Keratinocyte (primary cell): Measurements from ENCODE around the gene SEMA3A. TPM values are rescaled to one million over a fixed set of nuclear protein-coding genes. Genes with fewer than 3 reads are reported as not detected.
"Not testable (repeated sequence)": the region's sequence is repeated elsewhere in the genome, so short reads cannot be mapped to it uniquely, and the experiment has no call there.

Source experiments
- DNase-seq: peaks from one replicate; pipeline ENCODE4 v3.0.0-alpha.2; 2011; ENCODE audit warnings: low read depth, missing footprints, low spot score
- FAIRE-seq: peaks from 2 replicates; lab custom pipeline; 2011; peaks lifted over from hg19 to GRCh38; lab: Jason Lieb, UNC
- H2AFZ ChIP-seq: 2 replicates; pipeline ENCODE4 v1.6.0; 2012; ENCODE audit warnings: low read length, control low read depth, inconsistent platforms; ENCODE audit not compliant: control insufficient read depth
- H3K27ac ChIP-seq: 2 replicates; pipeline ENCODE4 v1.5.1; 2011; ENCODE audit warnings: low read length; ENCODE audit not compliant: control insufficient read depth, insufficient read depth
- H3K27me3 ChIP-seq: 3 replicates; pipeline ENCODE4 v1.6.0; 2011; ENCODE audit warnings: low read length; ENCODE audit not compliant: control insufficient read depth, insufficient read depth; ENCODE audit errors: extremely low read depth
- H3K36me3 ChIP-seq, 2 experiments: 2 replicates in 1 of 2; 3 replicates in 1 of 2; pipeline ENCODE4 v1.5.1; 2011; ENCODE audit warnings: low read length in 2 of 2, mild to moderate bottlenecking in 1 of 2; ENCODE audit not compliant: control insufficient read depth in 2 of 2, insufficient read depth in 2 of 2; ENCODE audit errors: extremely low read depth in 1 of 2
- H3K4me1 ChIP-seq: 3 replicates; pipeline ENCODE4 v1.5.1; 2011; ENCODE audit warnings: low read length; ENCODE audit not compliant: control insufficient read depth, insufficient read depth; ENCODE audit errors: extremely low read depth
- H3K4me2 ChIP-seq: 3 replicates; pipeline ENCODE4 v1.6.0; 2011; ENCODE audit warnings: low read depth, low read length; ENCODE audit not compliant: control insufficient read depth, insufficient read depth; ENCODE audit errors: extremely low read depth
- H3K4me3 ChIP-seq, 3 experiments: fragments of 200-600 bp in 1 of 3; sonication (generic) in 1 of 3; 2 replicates in 2 of 3; 3 replicates in 1 of 3; pipeline ENCODE4 v1.5.1; 2011 to 2016; ENCODE audit warnings: low read length in 3 of 3, mild to moderate bottlenecking in 3 of 3, control low read depth in 2 of 3, inconsistent platforms in 1 of 3, low read depth in 1 of 3, mixed read lengths in 1 of 3, mixed run types in 1 of 3, moderate library complexity in 1 of 3; ENCODE audit not compliant: control insufficient read depth in 2 of 3, insufficient read depth in 2 of 3; ENCODE audit errors: extremely low read depth in 1 of 3
- H3K79me2 ChIP-seq: 2 replicates; pipeline ENCODE4 v1.6.0; 2012; ENCODE audit warnings: low read length; ENCODE audit not compliant: control insufficient read depth, insufficient read depth
- H3K9ac ChIP-seq: 3 replicates; pipeline ENCODE4 v1.6.0; 2011; ENCODE audit warnings: low read length; ENCODE audit not compliant: control insufficient read depth, insufficient read depth; ENCODE audit errors: extremely low read depth
- H3K9me1 ChIP-seq: 3 replicates; pipeline ENCODE4 v1.6.0; 2011; ENCODE audit warnings: low read length; ENCODE audit not compliant: control insufficient read depth, insufficient read depth; ENCODE audit errors: extremely low read depth
- H3K9me3 ChIP-seq: 2 replicates; pipeline ENCODE4 v1.5.1; 2012; ENCODE audit warnings: low read depth, low read length; ENCODE audit not compliant: control insufficient read depth
- H4K20me1 ChIP-seq: 3 replicates; pipeline ENCODE4 v1.6.0; 2011; ENCODE audit warnings: low read length; ENCODE audit not compliant: control insufficient read depth, insufficient read depth; ENCODE audit errors: extremely low read depth
- EZH2 ChIP-seq: IDR thresholded peaks from one replicate; pipeline ENCODE4 v1.6.1; 2012; ENCODE audit warnings: inconsistent platforms, mild to moderate bottlenecking, low read length, moderate library complexity
- dilution Hi-C: fragments of 300-500 bp; cut with MboI; formaldehyde crosslinking; loops from one replicate; pipeline ENCODE4 v1.7.0; 2020; ENCODE audit warnings: low sequenced_read_pairs; ENCODE audit not compliant: extremely low pct_ligation_motif_present
- polyA minus RNA-seq, 3 experiments: library from RNA; depleted of rRNA, polyadenylated mRNA; stranded (reverse); fragments of >200 nt; gene quantifications; 1 replicate in 1 of 3; 2 replicates in 1 of 3; 3 replicates in 1 of 3; pipeline ENCODE4 v1.2.3, GENCODE V29; 2011
- polyA plus RNA-seq, 5 experiments: library from polyadenylated mRNA; depleted of rRNA in 3 of 5; stranded (reverse) in 3 of 5; stranded (forward) in 1 of 5; unstranded in 1 of 5; fragments of >200 nt; gene quantifications; 1 replicate in 1 of 5; 2 replicates in 3 of 5; 3 replicates in 1 of 5; pipeline versions ENCODE4 v1.2.1 to v1.2.3, GENCODE V29; 2011 to 2012; ENCODE audit warnings: missing spikeins in 2 of 5, low read depth in 1 of 5, low replicate concordance in 1 of 5
- TF ChIP-seq, protein P1 (sequence below), 3 experiments: IDR thresholded peaks in 1 of 3; conservative IDR thresholded peaks in 1 of 3; optimal IDR thresholded peaks in 1 of 3; 2 replicates in 2 of 3; 3 replicates in 1 of 3; pipeline versions ENCODE3 to v1.5.1; 2011; ENCODE audit warnings: low read length in 3 of 3, mild to moderate bottlenecking in 3 of 3, moderate library complexity in 2 of 3, control low read depth in 1 of 3, inconsistent platforms in 1 of 3; ENCODE audit not compliant: insufficient read depth in 2 of 3; ENCODE audit errors: extremely low read depth in 1 of 3

SEMA3A gene
- 0.90 to 3.7 TPM (median 2.1 TPM) in 3 replicates for polyA plus RNA-seq
- polyA plus RNA-seq (2011; ENCODE audit: low read depth), result 0.80 TPM
- 0.52 and 1.1 TPM in 2 replicates for polyA plus RNA-seq (2011; cell fraction: cytosol; rRNA removed)
- 2.2 and 3.1 TPM in 2 replicates for polyA plus RNA-seq (2011; cell fraction: nucleus; rRNA removed)
- polyA plus RNA-seq (2012; ENCODE audit: low replicate concordance), result 0.16 and 3.5 TPM in 2 replicates
- polyA minus RNA-seq, result 2.2 to 6.3 TPM (median 3.3 TPM) in 3 replicates
- 0.38 TPM for polyA minus RNA-seq (2011; cell fraction: cytosol; rRNA and poly(A)+ RNA removed)
- polyA minus RNA-seq (2011; cell fraction: nucleus; rRNA and poly(A)+ RNA removed), result 2.0 and 7.4 TPM in 2 replicates

GRCh38 chr7:84194484-84195271, at the start of gene SEMA3A:
Gene SEMA3A (minus strand): TSS chr7:84194789. CDS start chr7:84194586, 203 bp downstream.
- H3K4me2 ChIP-seq, result peak within 1 kb of the TSS; percentile 93
- no peak for DNase-seq
- dilution Hi-C loops, result no loop called here
- no peaks in the 10 kb centered on the region for H3K9me3 ChIP-seq
- H3K27ac ChIP-seq, result peak within 1 kb of the TSS; percentile 69
- peaks cover 2% of the 10 kb centered on the region for H3K79me2 ChIP-seq
- no peaks in the 10 kb centered on the region for H3K9me1 ChIP-seq
- no peaks in the 10 kb centered on the region for H3K36me3 ChIP-seq
- peak within 1 kb of the TSS; percentile 45 to 86 (median 78) for H3K4me3 ChIP-seq
- peaks cover 3% of the 10 kb centered on the region for H3K4me1 ChIP-seq
- H2AFZ ChIP-seq, result peak within 1 kb of the TSS; percentile 87
- peak; percentile 78 for FAIRE-seq
- H3K27me3 ChIP-seq, result no peaks in the 10 kb centered on the region
- peak within 1 kb of the TSS; percentile 81 for H3K9ac ChIP-seq
- H4K20me1 ChIP-seq, result no peaks in the 10 kb centered on the region
- TF ChIP-seq EZH2, result no peak
- TF ChIP-seq, protein P1, sequence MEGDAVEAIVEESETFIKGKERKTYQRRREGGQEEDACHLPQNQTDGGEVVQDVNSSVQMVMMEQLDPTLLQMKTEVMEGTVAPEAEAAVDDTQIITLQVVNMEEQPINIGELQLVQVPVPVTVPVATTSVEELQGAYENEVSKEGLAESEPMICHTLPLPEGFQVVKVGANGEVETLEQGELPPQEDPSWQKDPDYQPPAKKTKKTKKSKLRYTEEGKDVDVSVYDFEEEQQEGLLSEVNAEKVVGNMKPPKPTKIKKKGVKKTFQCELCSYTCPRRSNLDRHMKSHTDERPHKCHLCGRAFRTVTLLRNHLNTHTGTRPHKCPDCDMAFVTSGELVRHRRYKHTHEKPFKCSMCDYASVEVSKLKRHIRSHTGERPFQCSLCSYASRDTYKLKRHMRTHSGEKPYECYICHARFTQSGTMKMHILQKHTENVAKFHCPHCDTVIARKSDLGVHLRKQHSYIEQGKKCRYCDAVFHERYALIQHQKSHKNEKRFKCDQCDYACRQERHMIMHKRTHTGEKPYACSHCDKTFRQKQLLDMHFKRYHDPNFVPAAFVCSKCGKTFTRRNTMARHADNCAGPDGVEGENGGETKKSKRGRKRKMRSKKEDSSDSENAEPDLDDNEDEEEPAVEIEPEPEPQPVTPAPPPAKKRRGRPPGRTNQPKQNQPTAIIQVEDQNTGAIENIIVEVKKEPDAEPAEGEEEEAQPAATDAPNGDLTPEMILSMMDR (optimal IDR thresholded peaks at IDR 0.05 in 1 of 3, IDR thresholded peaks at IDR 0.05 in 1 of 3, conservative IDR thresholded peaks at IDR 0.05 in 1 of 3; ENCODE audit: extremely low read depth in 1 of 3, insufficient read depth in 2 of 3, low read length in 3 of 3), result no peak

- H4K20me1 ChIP-seq, H3K27me3 ChIP-seq, DNase-seq, H3K4me3 ChIP-seq, H3K9me1 ChIP-seq, H3K9ac ChIP-seq, H2AFZ ChIP-seq, H3K79me2 ChIP-seq, H3K27ac ChIP-seq, H3K36me3 ChIP-seq, dilution Hi-C loops, H3K9me3 ChIP-seq, FAIRE-seq, H3K4me2 ChIP-seq, H3K4me1 ChIP-seq: not testable (repeated sequence)
These were observed 48.4 kb upstream of the SEMA3A start for GRCh38 chr7:84243037-84243436.
